Stimulated activated CD4-positive, alpha-beta T cell treated with anti-CD3 and anti-CD28 coated beads, Interleukin-4, amount 100 ng/mL, for 24 hours (primary cell): ENCODE measurements around the gene MYT1.
"Not testable (repeated sequence)": the region's sequence is repeated elsewhere in the genome, so short reads cannot be mapped to it uniquely, and the experiment has no call there.

ENCODE experiments used
- DNase-seq: peaks from one replicate; pipeline ENCODE4 v3.0.0-alpha.2; 2020

MYT1 gene

DNA sequence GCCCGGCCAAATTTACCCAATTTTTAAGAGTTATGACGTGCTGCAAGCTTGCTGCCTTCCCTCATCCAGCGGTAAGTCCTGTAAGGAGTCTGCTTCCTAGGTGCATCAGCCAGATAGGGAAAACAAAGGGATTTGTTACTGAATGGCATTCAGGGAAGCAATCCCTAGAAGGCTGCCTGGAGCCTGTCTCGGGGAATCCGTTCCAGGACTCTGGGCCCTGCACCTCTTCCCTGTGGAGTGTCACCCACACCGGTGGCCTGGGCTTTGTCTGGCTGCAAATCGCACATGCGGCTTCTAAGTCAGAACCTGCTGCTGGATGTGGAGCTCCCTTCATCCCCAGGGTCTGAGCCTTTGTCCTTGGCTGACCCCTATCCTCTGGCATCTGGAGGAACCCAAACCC, 7.0 kb downstream of the MYT1 start:
- DNase-seq: no peak

DNA sequence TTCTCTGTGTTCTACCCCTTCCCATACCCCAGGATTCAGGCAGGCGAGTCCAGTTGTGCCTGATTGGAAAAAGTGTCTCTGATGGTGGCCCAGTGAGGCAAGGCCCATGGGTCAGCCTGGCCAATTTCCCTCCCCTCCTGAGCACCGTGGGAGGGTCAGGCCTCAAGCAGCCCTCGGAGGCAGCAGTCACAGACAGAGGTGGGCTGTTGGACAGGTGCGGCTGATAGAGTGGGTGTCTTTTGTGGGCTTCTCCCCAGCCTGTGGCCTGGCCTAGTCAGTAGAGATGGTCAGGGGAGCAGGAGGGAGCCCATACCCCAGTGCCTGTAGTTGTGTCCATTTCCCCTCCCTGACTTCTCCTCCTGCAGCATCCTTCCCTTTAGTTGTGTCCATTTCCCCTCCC, 8.9 kb downstream of the MYT1 start:
- no peak for DNase-seq

DNA sequence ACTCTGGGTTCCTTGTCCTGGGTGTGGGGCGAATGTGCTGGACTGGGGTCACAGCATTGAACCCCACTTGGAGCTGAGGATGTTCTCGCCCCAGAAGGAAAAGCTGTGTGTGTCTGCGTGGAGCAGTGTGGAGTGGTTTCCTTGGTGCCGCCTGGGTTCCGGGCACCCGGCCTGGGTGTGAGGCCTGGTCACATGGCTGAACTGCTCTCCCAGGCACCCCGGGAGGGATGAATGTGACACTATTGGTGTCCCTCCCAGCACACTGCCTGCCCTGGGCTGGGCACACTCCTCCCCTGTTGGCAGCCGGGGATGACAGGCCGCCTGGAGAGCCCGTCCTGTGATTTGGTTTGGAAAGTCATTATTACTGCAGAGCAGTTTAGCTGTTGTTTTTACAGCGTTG, 12.3 kb downstream of the MYT1 start:
- no peak for DNase-seq

DNA sequence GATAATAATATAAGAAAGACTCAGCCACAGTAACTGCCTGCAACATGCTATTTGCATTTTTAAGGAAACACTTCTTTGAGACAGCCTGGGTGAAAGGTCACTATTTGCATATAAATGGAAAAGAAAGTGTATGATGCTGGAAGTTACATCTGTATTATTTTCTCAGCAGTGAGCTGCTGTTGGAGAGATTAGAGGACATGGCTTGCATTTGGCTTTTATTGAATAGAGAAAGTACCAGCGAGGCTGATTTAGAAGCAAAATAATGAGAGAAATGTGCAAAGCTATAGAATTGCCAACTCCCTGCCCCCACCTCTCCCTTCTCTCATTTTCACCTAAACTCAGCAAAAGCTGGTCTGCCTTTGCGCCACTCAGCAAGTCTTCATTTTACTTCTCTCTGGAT, 12.7 kb downstream of the MYT1 start:
- DNase-seq: no peak

DNA sequence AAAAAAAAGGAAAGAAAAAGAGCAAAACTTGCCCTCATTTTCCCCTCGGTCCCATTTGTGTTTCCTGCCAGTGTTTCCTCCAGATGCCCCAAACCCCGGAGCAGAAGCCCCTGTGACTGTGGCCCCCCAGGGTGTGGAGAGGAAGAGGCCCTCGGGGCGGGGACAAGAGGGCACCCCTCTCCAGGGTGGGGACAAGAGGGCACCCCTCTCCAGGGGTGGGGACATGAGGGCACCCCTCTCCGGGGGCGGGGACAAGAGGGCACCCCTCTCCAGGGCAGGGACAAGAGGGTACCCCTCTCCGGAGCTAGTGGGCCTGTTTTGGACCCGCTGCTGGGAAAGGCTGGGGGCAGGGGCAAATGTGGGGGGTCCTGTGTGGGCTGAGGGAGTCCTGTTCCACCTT, 13.1 kb downstream of the MYT1 start:
- no peak for DNase-seq

DNA sequence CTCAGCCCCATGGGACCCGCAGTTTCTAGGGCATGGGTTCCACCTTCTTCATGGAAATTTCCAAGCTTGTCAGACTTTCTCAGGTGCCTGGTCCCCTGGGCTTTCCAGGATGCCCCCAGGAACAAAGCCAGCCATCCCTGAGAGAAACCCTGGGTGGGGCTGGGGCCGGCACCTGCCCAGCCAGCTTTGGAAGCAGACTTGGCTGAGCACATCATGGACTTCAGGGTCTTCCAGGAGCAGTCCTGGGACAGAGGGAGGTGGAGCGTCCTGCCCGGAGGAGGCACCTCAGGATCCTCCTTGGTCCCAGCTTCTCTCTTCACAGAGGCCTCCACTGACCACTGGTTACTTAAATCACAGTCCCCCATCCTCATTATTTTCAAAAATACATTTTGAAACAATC, 13.5 kb downstream of the MYT1 start:
- DNase-seq: no peak

DNA sequence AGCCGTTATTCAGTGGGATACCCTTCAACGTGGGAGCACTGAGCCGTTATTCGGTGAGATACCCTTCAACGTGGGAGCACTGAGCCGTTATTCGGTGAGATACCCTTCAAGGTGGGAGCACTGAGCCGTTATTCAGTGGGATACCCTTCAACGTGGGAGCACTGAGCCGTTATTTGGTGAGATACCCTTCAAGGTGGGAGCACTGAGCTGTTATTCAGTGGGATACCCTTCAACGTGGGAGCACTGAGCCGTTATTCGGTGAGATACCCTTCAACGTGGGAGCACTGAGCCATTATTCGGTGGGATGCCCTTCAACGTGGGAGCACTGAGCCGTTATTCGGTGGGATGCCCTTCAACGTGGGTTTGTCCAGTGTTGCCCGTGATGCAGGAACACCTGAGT, 14.7 kb downstream of the MYT1 start:
- not testable (repeated sequence) for DNase-seq

DNA sequence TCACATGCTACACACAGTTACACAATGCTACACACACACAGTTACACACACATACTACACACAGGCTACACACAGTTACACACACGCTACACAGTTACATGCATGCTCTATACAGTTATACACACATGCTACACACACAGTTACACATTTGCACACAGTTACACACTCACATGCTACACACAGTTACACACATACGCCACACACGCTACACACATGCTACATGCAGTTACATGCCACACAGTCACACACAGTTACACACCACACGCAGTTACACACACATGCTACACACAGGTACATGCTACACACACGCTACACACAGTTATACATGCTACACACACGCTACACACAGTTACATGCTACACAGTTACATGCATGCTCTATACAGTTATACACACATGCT, 15.6 kb downstream of the MYT1 start:
- no peak for DNase-seq

DNA sequence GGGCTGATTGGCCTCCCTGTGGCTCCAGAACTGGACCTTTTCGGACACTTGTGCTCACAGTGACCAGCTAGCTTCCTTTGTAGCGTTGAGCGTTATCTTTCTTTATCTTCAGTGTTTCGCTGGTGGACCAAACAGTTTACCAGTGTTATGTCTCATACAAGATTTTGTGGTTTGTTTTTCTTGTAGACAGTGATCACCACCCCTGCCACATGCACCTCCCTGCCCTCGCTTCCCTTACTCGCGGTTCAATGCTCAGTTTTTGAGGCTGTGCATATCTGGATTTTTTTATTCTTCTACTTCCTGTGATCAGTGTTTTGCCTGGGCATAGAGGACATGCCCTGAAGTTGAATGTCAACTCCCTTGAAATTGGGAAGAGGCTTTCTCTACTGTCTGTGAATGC, 16.4 kb downstream of the MYT1 start:
- DNase-seq: no peak

DNA sequence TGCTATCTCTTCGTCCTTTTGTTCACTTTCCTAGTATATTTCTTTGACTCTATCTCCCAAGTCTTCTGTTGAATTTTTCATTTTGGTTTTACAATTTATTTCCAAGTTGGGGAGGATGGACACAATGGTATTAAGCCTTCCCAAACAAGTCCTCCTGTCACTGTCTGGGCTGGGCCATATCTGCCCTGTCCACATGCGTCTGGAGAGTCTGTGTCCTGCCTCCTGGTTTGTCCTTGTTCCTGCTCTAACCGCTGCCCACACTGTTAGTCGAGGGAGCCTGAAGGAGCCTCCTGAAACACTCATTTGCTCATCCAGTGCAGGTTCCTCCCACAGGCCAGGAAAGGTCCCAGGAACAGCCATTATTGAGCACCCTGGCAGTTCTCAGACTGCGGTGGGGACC, 17.1 kb downstream of the MYT1 start:
- DNase-seq: no peak

DNA sequence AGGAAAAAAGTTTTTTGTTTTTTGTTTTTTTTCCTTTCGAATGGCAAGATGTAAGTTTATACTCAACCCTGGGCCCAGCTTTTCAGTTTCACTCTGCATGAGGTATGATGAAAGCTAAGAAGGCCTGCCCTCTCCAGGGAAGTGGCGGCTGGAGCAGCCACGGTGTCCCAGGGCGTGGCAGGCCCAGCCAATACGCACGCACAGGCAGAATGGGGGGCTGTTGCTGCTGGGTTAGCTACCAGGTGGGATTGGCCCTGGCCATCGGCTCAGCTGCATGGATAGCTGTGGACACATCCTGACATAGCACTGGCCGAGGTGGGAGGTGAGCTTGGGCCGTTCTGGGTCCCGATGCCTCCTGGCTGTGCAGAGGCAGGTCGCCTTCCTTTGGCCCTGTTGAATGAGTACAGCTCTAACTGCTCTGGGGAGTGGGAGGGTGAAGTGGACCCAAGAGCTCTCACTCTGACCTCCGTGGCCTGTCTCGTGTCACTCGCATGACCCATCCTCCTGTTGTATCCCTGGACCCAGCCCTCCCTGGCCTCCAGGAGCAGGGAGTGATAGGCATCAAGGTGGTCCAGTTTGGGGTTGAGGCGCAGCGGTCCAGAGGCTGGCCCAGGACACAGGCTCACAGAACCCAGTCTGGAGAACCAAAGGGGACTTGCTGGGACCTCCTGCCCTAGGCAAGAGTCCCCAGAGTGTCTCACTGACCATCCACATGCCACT, 18.1 kb downstream of the MYT1 start:
- no peak for DNase-seq

DNA sequence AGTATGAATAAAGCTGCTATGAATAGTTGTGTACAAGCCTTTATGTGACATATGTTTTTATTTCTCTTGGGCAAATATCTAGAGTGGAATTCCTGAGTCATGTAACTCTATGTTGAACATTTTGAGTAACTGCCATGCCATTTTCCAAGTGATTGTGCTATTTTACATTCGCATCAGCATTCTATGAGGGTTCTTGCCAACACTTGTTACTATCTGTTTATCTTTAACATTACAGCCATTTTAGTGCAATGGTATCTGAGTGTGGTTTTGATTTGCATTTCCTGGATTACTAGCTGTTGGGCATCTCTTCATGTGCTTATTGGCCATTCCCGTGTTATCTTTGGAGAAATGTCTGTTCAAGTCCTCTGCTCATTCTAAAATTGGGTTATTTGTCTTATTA, 19.1 kb downstream of the MYT1 start:
- no peak for DNase-seq

DNA sequence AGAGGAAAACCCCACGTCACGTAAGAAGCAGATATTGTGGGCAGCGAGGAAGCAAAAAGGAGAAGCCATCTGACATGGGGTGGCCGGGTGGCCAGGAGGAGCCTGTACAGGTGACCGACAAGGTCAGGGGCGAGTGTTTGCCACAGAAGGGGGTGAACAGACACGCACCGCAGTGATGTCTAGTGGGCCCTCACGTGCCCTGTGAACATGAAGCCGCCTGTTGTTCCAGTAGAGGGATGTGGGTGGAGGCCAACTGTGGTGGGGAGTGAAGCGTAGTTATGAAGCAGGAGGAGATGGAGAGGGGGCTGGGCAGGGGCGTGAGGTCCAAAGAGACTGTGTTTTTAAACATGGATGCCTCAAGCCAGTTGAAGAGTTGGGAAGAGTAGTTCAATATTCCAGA, 20.5 kb downstream of the MYT1 start:
- DNase-seq: no peak

DNA sequence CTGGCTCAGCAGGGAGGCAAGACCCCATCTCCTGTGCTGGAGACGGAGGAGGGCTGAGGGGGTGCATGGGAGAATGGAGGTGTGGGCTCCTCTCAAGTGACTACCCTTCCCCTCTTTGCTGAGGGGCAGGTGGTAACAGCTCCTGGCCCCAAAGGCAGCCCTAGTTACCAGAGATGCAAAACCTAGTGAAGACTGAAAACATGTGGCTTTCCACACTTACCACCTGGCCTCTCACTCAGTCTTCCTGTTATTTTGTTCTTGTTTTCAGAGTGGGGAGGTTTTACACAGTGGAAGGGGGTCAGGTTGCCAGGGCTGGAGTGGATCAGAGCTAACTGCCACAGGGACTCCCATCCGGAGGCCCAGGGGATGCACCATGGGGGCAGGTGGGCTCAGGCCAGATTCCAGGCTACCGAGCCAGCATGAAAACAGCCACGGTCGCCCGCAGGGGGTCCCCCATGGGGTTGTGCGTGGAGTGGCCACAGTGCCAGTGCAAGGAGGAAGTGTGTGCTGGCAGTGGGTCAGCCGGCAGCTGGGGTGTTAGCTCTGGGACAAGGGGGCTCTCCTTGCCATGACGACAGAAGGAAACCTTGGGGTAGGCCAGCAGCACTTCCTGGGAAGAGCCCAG, 21.1 kb downstream of the MYT1 start:
- DNase-seq: no peak

DNA sequence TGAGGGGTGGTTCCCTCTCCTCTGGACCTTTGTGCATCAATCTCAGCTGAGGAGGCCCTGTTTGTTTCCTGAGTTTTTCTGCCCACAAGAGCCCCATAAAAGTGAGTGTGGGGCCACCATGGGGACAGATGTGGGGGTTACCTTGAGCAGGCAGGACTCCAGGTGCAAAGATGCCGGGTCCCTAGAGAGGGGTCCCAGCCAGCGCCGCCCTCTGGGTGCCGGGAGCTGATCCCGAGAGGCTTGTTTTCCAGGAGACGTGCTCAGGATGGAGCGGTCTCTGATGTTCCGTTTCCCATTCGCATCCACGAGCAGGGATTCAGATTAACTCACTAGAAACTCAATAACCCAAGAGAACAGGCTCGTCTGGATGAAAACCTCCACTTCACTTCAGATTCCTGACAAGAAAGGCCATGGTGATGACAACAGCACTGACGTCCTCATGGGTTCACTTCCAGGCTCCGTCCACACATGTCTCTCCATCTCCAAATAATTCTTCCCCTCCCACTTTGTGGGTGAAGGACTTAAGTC, 21.9 kb downstream of the MYT1 start:
- DNase-seq: no peak

DNA sequence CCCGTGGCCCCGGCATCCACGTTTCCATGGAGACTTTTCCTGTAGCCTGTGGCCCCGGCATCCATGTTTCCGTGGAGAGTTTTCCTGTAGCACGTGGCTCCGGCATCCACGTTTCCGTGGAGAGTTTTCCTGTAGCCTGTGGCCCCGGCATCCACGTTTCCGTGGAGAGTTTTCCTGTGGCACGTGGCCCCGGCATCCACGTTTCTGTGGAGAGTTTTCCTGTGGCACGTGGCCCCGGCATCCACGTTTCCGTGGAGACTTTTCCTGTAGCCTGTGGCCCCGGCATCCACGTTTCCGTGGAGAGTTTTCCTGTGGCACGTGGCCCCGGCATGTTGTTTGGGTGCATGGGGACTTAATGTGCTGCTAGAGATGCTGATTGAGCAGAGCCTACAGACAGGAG, 23.0 kb downstream of the MYT1 start:
- not testable (repeated sequence) for DNase-seq

DNA sequence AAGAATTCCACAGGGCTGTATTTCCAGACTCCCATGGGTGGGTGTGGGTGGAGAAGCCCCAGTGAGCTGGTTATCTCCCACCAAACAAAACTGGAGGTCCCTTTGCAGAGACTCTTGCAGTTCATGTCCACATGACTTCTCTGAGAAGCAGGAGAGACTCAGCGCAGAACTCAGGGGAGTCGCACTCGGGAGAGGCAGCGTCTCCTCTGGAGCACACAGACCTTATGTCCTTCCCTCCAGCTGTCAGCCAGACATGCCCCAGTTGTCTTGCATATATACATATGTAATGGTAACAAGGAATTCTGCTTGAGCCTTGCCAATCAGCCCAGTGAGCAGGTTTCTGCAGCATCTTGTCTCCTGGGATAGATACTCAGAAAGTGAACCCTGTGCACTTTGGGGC, 23.8 kb downstream of the MYT1 start:
- no peak for DNase-seq

DNA sequence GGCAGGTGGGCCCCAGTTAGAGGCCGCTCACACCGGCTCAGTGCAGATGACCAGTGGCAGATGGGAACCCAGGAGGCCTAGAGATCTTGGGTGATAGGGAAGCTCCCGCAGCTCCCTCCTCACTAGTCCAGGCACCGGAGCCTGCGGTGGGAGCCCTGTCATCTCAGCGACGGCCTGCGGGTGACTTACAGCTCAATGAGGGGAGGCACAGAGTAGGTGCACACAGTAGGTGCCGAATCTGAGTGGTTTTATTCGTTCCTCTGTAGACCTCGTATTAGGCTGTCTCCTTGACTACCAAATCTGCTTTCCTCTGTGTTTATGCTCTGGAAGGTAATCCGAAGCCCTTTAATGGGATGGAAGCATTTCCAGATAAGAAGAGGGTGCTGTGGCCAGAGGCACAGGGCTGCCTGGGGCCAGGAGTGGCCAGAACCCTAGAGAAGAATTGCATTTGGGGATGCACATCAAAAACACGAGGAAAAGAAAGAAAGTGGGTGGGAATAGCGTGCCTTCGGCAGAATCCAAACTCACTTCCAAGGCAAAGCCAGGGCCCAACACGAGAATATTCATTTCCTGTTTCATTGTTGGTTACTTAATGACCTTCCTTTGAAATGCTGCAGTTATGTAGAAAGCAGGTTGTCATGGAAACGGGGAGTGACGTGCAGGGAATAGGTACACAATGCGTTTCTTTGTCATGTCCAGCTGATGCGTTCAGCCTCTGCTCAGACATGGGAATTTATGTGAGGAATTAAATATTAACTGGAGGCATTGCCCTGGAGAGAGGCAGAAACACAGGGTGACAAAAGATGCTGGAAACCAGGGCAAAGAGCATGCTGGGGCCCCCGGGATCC, 24.7 kb downstream of the MYT1 start:
- DNase-seq: no peak

DNA sequence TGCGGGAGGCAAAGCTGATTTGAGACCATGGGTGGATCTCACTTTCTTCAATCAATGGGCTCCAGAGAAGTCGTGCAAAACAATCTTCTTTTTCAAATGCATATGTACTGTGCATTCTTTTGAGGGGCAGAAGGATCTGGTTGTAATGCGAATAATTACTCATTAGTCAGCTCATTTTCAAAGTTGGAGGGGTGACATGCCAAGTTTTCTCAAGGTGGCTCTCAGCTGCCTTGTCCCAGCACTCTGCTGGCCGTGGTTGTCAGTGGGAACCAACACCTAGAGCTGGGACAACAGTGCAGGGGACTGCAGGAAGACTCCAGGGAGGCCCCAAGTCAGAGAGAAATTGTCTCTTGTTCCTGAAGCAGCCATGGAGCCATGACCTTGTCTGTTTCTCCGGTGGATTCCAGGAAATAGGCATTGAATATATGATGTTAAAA, 25.3 kb downstream of the MYT1 start:
- no peak for DNase-seq

DNA sequence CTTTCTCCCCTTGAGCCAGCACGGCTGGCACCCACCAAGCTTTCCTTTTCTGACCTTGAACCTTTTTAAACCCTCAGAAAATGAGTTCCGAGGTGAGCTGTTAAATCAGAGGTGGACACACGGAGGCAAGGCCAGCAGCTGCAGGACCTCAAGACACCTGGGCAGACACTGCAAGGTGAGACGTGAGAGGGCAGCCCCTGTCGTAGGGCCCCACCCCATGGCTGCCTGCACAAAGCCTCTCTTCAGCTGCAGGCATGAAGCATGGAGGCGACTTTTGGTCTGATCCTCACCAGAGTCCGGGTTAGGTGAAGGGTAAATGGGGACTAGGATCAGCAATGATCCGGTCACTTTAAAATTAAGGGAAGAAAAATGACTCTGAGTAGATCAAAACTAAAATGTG, 25.7 kb downstream of the MYT1 start:
- DNase-seq: no peak

DNA sequence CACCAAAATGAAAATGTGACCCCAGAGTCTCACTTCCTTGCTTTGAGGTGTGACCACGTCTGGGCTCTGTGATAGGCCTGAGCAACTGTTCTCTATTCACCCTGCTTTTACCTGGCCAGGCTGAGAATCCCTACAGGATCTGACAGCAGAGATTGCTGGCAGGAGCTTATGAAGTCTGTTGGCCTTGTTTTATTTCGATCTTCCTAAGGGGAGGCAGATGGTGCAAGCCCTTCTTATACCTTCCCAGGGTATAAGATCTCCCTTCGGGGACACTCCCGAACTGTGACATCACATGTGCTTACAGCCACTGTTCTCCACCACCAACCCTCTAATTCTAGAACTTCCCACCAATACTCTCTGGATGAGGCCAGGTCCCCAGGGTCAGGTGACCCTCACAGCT, 26.8 kb downstream of the MYT1 start:
- DNase-seq: no peak

DNA sequence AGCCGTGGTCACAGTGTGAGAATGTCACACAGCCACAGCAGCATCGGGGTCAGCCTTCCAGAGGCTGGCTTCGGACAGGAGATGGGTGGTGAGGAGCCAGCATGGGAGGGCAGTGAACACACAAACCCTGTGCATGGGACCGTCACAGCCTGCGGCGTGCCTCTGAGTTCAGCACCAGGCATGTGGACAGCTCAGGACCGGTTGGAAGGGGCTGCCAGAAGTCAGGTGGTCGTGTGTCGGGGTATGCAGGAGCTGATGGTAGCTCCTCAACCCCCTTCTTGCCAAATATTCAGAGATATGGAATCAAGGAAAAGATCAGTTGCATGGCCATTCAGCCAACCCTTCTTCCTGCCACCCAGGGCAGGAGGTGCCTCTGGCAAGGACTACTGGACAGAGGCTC, 28.2 kb downstream of the MYT1 start:
- DNase-seq: no peak

DNA sequence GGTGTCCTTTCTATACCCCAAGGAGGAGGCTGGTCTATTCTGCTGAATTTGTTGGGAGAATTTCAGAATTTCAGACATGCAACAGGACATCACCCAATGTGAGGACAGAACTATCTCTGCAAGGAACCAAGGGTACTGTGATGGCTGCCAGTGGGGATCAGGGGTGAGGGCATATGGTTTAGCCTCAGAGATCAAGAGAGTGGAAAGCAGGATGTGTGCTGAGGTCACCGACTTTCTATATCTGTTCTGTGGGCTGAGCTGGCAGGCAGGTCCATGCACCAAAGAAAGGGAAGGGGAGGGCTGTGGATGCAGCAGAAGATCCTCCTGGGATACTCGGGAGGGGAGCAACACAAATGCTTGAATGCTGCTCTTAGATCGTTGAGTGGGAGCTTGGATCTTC, 28.8 kb downstream of the MYT1 start:
- DNase-seq: no peak

DNA sequence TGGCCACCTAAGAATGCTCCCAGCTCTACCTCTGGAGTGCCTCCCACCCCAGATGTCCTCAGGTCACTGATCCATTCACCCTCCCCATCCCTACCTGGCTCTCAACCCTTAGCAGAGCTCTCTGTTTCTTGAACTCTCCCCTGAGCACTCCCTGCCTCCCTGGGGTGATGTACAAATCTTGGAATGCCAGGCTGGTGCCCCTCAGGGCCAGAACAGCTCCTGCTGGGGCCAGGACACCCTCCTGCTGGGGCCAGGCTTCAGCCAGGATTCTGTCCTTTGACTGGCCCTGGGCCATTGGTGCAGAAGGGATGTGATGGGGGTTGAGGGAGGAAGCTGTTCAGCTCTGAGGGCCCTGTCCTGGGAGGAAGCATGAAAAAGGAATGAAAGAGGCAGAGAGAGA, 30.0 kb downstream of the MYT1 start:
- DNase-seq: no peak
